Calu3 (cell line): ENCODE measurements around the gene RCC1. TPM values are rescaled to one million over a fixed set of nuclear protein-coding genes. Genes with fewer than 3 reads are reported as not detected.

ENCODE experiments used
- BruUV-seq: library from RNA; stranded (reverse); fragments of 400-500 nt; replicated peaks from 2 replicates; lab custom pipeline; 2021; lab: Mats Ljungman, UMichigan
- CTCF ChIA-PET: fragments of 300-600 bp; sonication (Branson Sonifier 250); formaldehyde crosslinking; loops from one replicate; lab custom pipeline; 2022; ENCODE audit warnings: antibody characterized with exemption; lab: Charles Lee
- DNase-seq: peaks from one replicate; pipeline ENCODE4 v3.0.0; 2022
- H3K27ac Mint-ChIP-seq: one replicate; pipeline ENCODE4 v1.8.0; 2022; ENCODE audit warnings: mixed read lengths; ENCODE audit not compliant: unreplicated experiment
- H3K27me3 Mint-ChIP-seq: one replicate; pipeline ENCODE4 v1.8.0; 2022; ENCODE audit warnings: mixed read lengths; ENCODE audit not compliant: unreplicated experiment
- H3K36me3 Mint-ChIP-seq: one replicate; pipeline ENCODE4 v1.8.0; 2022; ENCODE audit warnings: mild to moderate bottlenecking, moderate library complexity, mixed read lengths; ENCODE audit not compliant: insufficient read depth, unreplicated experiment
- H3K4me1 Mint-ChIP-seq: one replicate; pipeline ENCODE4 v1.8.0; 2022; ENCODE audit warnings: mild to moderate bottlenecking, low read depth, mixed read lengths; ENCODE audit not compliant: unreplicated experiment
- H3K4me3 Mint-ChIP-seq: one replicate; pipeline ENCODE4 v1.8.0; 2022; ENCODE audit warnings: mild to moderate bottlenecking, low read depth, moderate library complexity, mixed read lengths; ENCODE audit not compliant: unreplicated experiment
- H3K9me3 Mint-ChIP-seq: one replicate; pipeline ENCODE4 v1.8.0; 2022; ENCODE audit warnings: low read depth, mixed read lengths; ENCODE audit not compliant: unreplicated experiment
- CTCF ChIP-seq: fragments of 200-600 bp; IDR thresholded peaks from one replicate; pipeline ENCODE4 v1.8.0; 2022; ENCODE audit warnings: antibody characterized with exemption; ENCODE audit not compliant: unreplicated experiment
- intact Hi-C: fragments of 100-400 bp; cut with micrococcal nuclease; formaldehyde crosslinking; loops from one replicate; pipeline ENCODE4 v1.10.0; 2022; ENCODE audit not compliant: unreplicated experiment
- total RNA-seq: library from RNA; stranded (reverse); gene quantifications from 2 replicates; pipeline ENCODE4 v1.2.3, GENCODE V29; 2022

RCC1 gene
- total RNA-seq, 1 experiment from 2014 or later, result 95.9 TPM

GRCh38 chr1:28507646-28508434, 2.0 kb downstream of the RCC1 start:
- H3K9me3 Mint-ChIP-seq, result no peaks in the 10 kb centered on the region
- intact Hi-C loops, result loop anchor here (5.0 to 10.0 kb wide), 3 partner anchors 74 to 263 kb away; no protein-coding TSS in a partner anchor
- peak overlapping the region; percentile 96 for H3K4me3 Mint-ChIP-seq
- no TSS peak for BruUV-seq
- H3K36me3 Mint-ChIP-seq, result peaks cover 79% of the 10 kb centered on the region
- peaks cover 33% of the 10 kb centered on the region for H3K4me1 Mint-ChIP-seq
- CTCF ChIA-PET, result interaction anchor here (1.0 kb wide), 1 partner anchor 95 kb away, joined by 3 read pairs; no protein-coding TSS in a partner anchor
- no peak for DNase-seq
- no peaks in the 10 kb centered on the region for H3K27me3 Mint-ChIP-seq
- peak overlapping the region; percentile 98 for H3K27ac Mint-ChIP-seq
- TF ChIP-seq CTCF, result no peak

GRCh38 chr1:28508435-28508754, 2.6 kb downstream of the RCC1 start:
- peak overlapping the region; percentile 96 for H3K4me3 Mint-ChIP-seq
- intact Hi-C loops, result loop anchor here (5.0 to 10.0 kb wide), 3 partner anchors 74 to 264 kb away; no protein-coding TSS in a partner anchor
- H3K27me3 Mint-ChIP-seq, result no peaks in the 10 kb centered on the region
- H3K9me3 Mint-ChIP-seq, result no peaks in the 10 kb centered on the region
- no TSS peak for BruUV-seq
- peaks cover 85% of the 10 kb centered on the region for H3K36me3 Mint-ChIP-seq
- H3K27ac Mint-ChIP-seq, result peak overlapping the region; percentile 98
- peaks cover 33% of the 10 kb centered on the region for H3K4me1 Mint-ChIP-seq
- DNase-seq, result no peak
- no peak for TF ChIP-seq CTCF
- CTCF ChIA-PET, result interaction anchor here (1.0 kb wide), 1 partner anchor 94 kb away, joined by 3 read pairs; no protein-coding TSS in a partner anchor

- peaks cover 33% of the 10 kb centered on the region for H3K4me1 Mint-ChIP-seq
- peak overlapping the region; percentile 96 for H3K4me3 Mint-ChIP-seq
- no peaks in the 10 kb centered on the region for H3K27me3 Mint-ChIP-seq
- TF ChIP-seq CTCF, result no peak
- no peaks in the 10 kb centered on the region for H3K9me3 Mint-ChIP-seq
- CTCF ChIA-PET, result interaction anchor here (1.2 kb wide), 1 partner anchor 226 kb away, joined by 3 read pairs; no protein-coding TSS in a partner anchor
- no TSS peak for BruUV-seq
- intact Hi-C loops, result loop anchor here (5.0 to 10.0 kb wide), 3 partner anchors 73 to 265 kb away; no protein-coding TSS in a partner anchor
- peaks cover 99% of the 10 kb centered on the region for H3K36me3 Mint-ChIP-seq
- H3K27ac Mint-ChIP-seq, result peak overlapping the region; percentile 98
- DNase-seq, result no peak
Measured at GRCh38 chr1:28509705-28510272, 3.9 kb downstream of the RCC1 start.

GRCh38 chr1:28510273-28510969, 4.6 kb downstream of the RCC1 start:
- CTCF ChIA-PET, result interaction anchor here (0.5 kb wide), 1 partner anchor 64 kb away, joined by 7 read pairs; no protein-coding TSS in a partner anchor
- Mint-ChIP-seq H3K27me3 (no peaks in the 10 kb centered on the region), H3K36me3 (peaks cover 100% of the 10 kb centered on the region), H3K4me1 (peaks cover 33% of the 10 kb centered on the region), H3K27ac (peak overlapping the region; percentile 98), H3K4me3 (peak overlapping the region; percentile 96), H3K9me3 (no peaks in the 10 kb centered on the region)
- intact Hi-C loops, result no loop called here
- BruUV-seq, result no TSS peak
- no peak for DNase-seq
- no peak for TF ChIP-seq CTCF
